Right atrium auricular region (tissue), 2 donors: ENCODE data around the gene CDK11B. TPM values are rescaled to one million over a fixed set of nuclear protein-coding genes. Genes with fewer than 3 reads are reported as not detected.
"Not testable (repeated sequence)": the region's sequence is repeated elsewhere in the genome, so short reads cannot be mapped to it uniquely, and the experiment has no call there.

ENCODE experiments used
- DNase-seq: peaks from one replicate; pipeline ENCODE4 v3.0.0-alpha.2; 2019; ENCODE audit warnings: low spot score
- H3K27ac ChIP-seq, 2 donors: fragments of 200-600 bp; sonication (generic); 1 replicate in 1 of 2; 2 replicates in 1 of 2; pipeline ENCODE4 v1.5.1; 2016 to 2019
- H3K27me3 ChIP-seq, 2 donors: fragments of 200-600 bp; sonication (generic); one replicate each; pipeline versions ENCODE4 v1.5.1 to v1.6.0; 2017 to 2019
- H3K36me3 ChIP-seq: fragments of 200-600 bp; sonication (generic); one replicate; pipeline ENCODE4 v1.5.1; 2016
- H3K4me1 ChIP-seq, 2 donors: fragments of 200-600 bp; sonication (generic); one replicate each; pipeline versions ENCODE4 v1.5.1 to v1.6.0; 2017 to 2019
- H3K4me3 ChIP-seq, 2 donors: fragments of 200-600 bp; sonication (generic); 1 replicate in 1 of 2; 2 replicates in 1 of 2; pipeline ENCODE4 v1.5.1; 2017 to 2019; ENCODE audit warnings: mild to moderate bottlenecking in 1 of 2, moderate library complexity in 1 of 2
- H3K9me3 ChIP-seq, 2 donors: fragments of 200-600 bp; sonication (generic); one replicate each; pipeline ENCODE4 v1.5.1; 2019
- CTCF ChIP-seq, 2 donors: fragments of 200-600 bp; sonication (generic); IDR thresholded peaks; one replicate each; pipeline ENCODE4 v1.5.1; 2019; ENCODE audit warnings: antibody characterized with exemption in 2 of 2
- total RNA-seq, 2 donors: library from RNA; depleted of rRNA; stranded (reverse); fragments of >200 nt; gene quantifications; one replicate each; pipeline ENCODE4 v1.1.0, GENCODE V29; 2016

The CDK11B gene
- total RNA-seq, 2 donors from 2014 or later: 16.2 to 19.7 TPM

GRCh38 chr1:1598051-1598719 lies 60.6 kb downstream of the CDK11B start:
- H3K4me3 ChIP-seq: no peak overlapping the region
- H3K36me3 ChIP-seq: no peaks in the 10 kb centered on the region
- H3K27me3 ChIP-seq: no peaks in the 10 kb centered on the region
- no peak for DNase-seq
- no peak overlapping the region for H3K27ac ChIP-seq
- no peaks in the 10 kb centered on the region for H3K9me3 ChIP-seq
- TF ChIP-seq CTCF (IDR thresholded peaks at IDR 0.05): peak in 1 of 2 donors; percentile 1
- peaks cover 0 to 22% of the 10 kb centered on the region in 2 donors for H3K4me1 ChIP-seq

- Histone ChIP-seq H3K4me3 (no peak overlapping the region), H3K36me3 (no peaks in the 10 kb centered on the region), H3K27ac (no peak overlapping the region), H3K9me3 (no peaks in the 10 kb centered on the region), H3K27me3 (no peaks in the 10 kb centered on the region), H3K4me1 (peaks cover 0 to 22% of the 10 kb centered on the region in 2 donors)
- no peak for DNase-seq
- TF ChIP-seq CTCF (IDR thresholded peaks at IDR 0.05): peak; percentile 12 to 39
Measured at GRCh38 chr1:1597275-1597930, 61.4 kb downstream of the CDK11B start.

GRCh38 chr1:1596493-1597274 lies 62.1 kb downstream of the CDK11B start:
- Histone ChIP-seq H3K36me3 (no peaks in the 10 kb centered on the region), H3K4me1 (peaks cover 0 to 22% of the 10 kb centered on the region in 2 donors), H3K9me3 (no peaks in the 10 kb centered on the region), H3K27me3 (no peaks in the 10 kb centered on the region), H3K27ac (no peak overlapping the region), H3K4me3 (no peak overlapping the region)
- no peak for DNase-seq
- TF ChIP-seq CTCF (IDR thresholded peaks at IDR 0.05): no peak

- H3K27ac ChIP-seq: not testable (repeated sequence)
Measured at GRCh38 chr1:1595341-1595740, 63.5 kb downstream of the CDK11B start.

GRCh38 chr1:1594602-1595260 lies 64.1 kb downstream of the CDK11B start:
- TF ChIP-seq CTCF (IDR thresholded peaks at IDR 0.05): no peak
- Histone ChIP-seq H3K9me3 (no peaks in the 10 kb centered on the region), H3K36me3 (no peaks in the 10 kb centered on the region), H3K4me3 (no peak overlapping the region), H3K27ac (no peak overlapping the region), H3K27me3 (no peaks in the 10 kb centered on the region), H3K4me1 (peaks cover 0 to 15% of the 10 kb centered on the region in 2 donors)
- DNase-seq: no peak

More at GRCh38 chr1:1595341-1595740, 63.5 kb downstream of the CDK11B start:
- not testable (repeated sequence) for H3K27me3 ChIP-seq, H3K9me3 ChIP-seq, H3K4me3 ChIP-seq, H3K36me3 ChIP-seq, DNase-seq
- peaks cover 0 to 18% of the 10 kb centered on the region in 2 donors for H3K4me1 ChIP-seq
